Right renal pelvis (tissue), 4 donors: ENCODE results near the gene FOXP4. TPM values are rescaled to one million over a fixed set of nuclear protein-coding genes. Genes with fewer than 3 reads are reported as not detected.

Experiments used
- DNase-seq, 4 donors: peaks; one replicate each; pipeline ENCODE4 v3.0.0-alpha.2; 2013; ENCODE audit warnings: low read depth in 4 of 4, low spot score in 3 of 4, missing footprints in 1 of 4
- polyA plus RNA-seq, 4 donors: library from polyadenylated mRNA; unstranded; fragments of 120-200 nt; gene quantifications; one replicate each; pipeline ENCODE4 v1.2.1, GENCODE V29; 2013; ENCODE audit not compliant: insufficient read length in 4 of 4

Gene FOXP4
- polyA plus RNA-seq, result 10 to 100 TPM; 31.5 to 43.5 (median 33.7) TPM

- DNase-seq, result peak; percentile 84 to 91 (median 88)
These were observed at the start of gene FOXP4 for GRCh38 chr6:41545703-41546474. Gene FOXP4 (plus strand): TSS chr6:41546381. CDS start chr6:41565761, 19,380 bp downstream.

GRCh38 chr6:41497573-41497972 is 48.6 kb upstream of the FOXP4 start:
- DNase-seq, result no peak

- DNase-seq, result no peak
These were observed 48.2 kb upstream of the FOXP4 start for GRCh38 chr6:41497994-41498393.

- DNase-seq, result no peak
These were observed 47.1 kb upstream of the FOXP4 start for GRCh38 chr6:41498968-41499599.

GRCh38 chr6:41500561-41500960 is 45.6 kb upstream of the FOXP4 start:
- no peak for DNase-seq

GRCh38 chr6:41502566-41502916 is 43.6 kb upstream of the FOXP4 start:
- DNase-seq, result no peak

- DNase-seq, result no peak
These were observed 43.1 kb upstream of the FOXP4 start for GRCh38 chr6:41502917-41503671.

GRCh38 chr6:41503827-41504465 is 42.2 kb upstream of the FOXP4 start:
- no peak for DNase-seq

GRCh38 chr6:41504466-41505121 is 41.6 kb upstream of the FOXP4 start:
- DNase-seq, result no peak

GRCh38 chr6:41505122-41506049 is 40.8 kb upstream of the FOXP4 start:
- DNase-seq, result no peak

GRCh38 chr6:41508479-41508878 is 37.7 kb upstream of the FOXP4 start:
- DNase-seq, result no peak

GRCh38 chr6:41509580-41509979 is 36.6 kb upstream of the FOXP4 start:
- no peak for DNase-seq

- no peak for DNase-seq
These were observed 34.6 kb upstream of the FOXP4 start for GRCh38 chr6:41511443-41512060.

GRCh38 chr6:41512146-41512701 is 34.0 kb upstream of the FOXP4 start:
- DNase-seq, result no peak

GRCh38 chr6:41515995-41516394 is 30.2 kb upstream of the FOXP4 start:
- DNase-seq, result no peak

GRCh38 chr6:41518118-41518517 is 28.1 kb upstream of the FOXP4 start:
- DNase-seq, result no peak

GRCh38 chr6:41519305-41519744 is 26.9 kb upstream of the FOXP4 start:
- no peak for DNase-seq
